A172 (cell line): ENCODE data around the gene CNPPD1. TPM values are rescaled to one million over a fixed set of nuclear protein-coding genes. Genes with fewer than 3 reads are reported as not detected.
"Not testable (repeated sequence)": the region's sequence is repeated elsewhere in the genome, so short reads cannot be mapped to it uniquely, and the experiment has no call there.

Source experiments
- DNase-seq: peaks from one replicate; pipeline ENCODE4 v3.0.0-alpha.2; 2015; ENCODE audit warnings: low spot score
- total RNA-seq: library from RNA; depleted of rRNA; stranded (reverse); fragments of >200 nt; shearing (Covaris generic); gene quantifications from 2 replicates; pipeline ENCODE4 v1.2.3, GENCODE V29; 2014

The CNPPD1 gene
- total RNA-seq, 1 experiment from 2014 or later: 36.7 TPM

DNA sequence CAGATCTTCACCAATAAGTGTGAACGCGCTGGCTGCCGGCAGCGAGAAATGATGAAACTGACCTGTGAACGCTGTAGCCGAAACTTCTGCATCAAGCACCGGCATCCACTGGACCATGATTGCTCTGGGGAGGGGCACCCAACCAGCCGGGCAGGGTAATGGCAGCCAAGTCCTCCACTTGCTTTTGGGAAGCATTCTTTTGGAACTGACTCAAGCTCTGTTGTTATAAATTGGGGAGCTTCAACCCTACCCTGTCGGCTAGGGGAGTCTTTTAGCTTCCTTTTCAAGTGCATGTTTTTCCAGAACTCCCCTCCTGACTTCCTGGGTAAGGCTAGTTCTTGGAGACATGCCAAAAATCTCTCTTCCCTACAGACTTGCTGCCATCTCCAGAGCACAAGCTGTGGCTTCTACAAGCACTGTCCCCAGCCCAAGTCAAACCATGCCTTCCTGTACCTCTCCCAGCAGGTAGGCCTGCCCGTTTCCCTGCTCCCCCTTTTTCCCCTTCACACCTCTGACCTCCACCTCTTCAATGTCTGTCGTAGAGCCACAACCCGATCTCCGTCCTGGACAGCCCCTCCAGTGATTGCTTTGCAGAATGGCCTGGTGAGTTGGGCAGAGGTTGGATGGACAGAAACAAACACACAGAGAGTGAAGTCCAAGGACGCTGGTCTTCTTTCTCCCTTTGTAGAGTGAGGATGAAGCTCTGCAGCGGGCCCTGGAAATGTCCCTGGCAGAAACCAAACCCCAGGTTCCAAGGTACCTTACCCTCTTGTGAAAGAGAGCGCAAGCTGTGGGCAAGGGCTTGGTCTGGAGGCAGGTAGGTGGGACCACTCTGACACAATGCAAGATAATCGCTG lies 31.4 kb upstream of the CNPPD1 start:
- DNase-seq: peak; percentile 54

GRCh38 chr2:219207134-219207883 lies 30.6 kb upstream of the CNPPD1 start:
- DNase-seq: no peak

DNA sequence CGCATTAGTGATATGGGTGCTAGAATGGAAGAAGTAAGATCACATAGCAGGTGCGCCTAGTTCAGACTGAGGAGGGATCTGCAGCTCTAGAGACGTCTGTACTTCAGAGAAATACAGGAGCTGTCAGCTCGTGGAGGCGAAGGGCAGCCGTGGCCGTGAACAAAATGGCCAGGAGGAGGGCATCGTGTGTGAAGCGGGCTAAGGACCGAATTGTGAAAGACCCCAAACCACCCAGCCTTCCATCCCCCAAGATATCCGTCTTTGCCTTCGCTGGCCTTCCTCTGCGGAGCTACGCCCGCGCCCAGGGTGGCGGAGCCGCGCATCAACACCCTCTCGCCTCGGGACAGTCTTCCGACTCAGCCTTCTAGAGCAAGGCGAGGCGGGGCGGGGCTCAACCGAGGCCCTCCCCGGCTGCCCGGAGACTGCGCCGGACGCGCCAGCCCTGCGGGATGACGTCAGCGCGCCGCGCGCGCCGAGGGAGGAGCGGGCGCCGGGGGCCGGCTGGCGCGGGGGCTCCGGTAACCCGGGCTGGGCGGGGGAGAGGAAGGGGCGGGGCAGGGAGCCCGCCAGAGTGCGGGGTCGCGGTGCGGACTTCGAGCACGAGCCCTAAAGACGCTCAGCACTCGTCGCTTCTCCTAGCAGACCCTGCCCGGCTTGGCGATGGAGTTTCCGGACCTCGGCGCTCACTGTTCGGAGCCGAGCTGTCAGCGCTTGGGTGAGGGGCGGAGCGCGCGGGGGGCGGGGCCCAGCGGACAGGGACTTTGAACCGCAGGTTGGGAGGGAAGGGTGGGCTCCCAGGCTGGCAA lies 29.8 kb upstream of the CNPPD1 start, which contains the start of gene ZFAND2B:
Gene ZFAND2B (plus strand): TSS at position 455 of the 806 bp plus-strand sequence. CDS start 206 bp downstream, at position 661.
- peak; percentile 86 for DNase-seq

GRCh38 chr2:219205981-219206327 lies 29.2 kb upstream of the CNPPD1 start:
- no peak for DNase-seq

DNA sequence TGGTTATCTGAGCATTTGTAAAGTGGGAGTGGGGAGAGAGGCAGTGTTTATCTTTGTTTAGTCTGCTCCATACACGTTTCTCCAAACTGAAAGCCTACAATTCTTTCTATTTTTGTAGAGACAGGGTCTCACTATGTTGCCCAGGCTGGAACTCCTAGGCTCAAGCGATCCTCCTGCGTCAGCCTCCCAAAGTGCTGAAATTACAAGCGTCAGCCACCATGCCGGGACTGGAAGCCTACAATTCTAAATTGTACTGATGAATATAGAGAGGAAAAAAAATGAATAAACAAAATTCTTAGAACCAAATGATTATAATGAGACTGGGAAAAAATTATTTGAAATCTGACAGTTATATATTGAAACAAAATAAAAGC lies 28.4 kb upstream of the CNPPD1 start:
- no peak for DNase-seq

DNA sequence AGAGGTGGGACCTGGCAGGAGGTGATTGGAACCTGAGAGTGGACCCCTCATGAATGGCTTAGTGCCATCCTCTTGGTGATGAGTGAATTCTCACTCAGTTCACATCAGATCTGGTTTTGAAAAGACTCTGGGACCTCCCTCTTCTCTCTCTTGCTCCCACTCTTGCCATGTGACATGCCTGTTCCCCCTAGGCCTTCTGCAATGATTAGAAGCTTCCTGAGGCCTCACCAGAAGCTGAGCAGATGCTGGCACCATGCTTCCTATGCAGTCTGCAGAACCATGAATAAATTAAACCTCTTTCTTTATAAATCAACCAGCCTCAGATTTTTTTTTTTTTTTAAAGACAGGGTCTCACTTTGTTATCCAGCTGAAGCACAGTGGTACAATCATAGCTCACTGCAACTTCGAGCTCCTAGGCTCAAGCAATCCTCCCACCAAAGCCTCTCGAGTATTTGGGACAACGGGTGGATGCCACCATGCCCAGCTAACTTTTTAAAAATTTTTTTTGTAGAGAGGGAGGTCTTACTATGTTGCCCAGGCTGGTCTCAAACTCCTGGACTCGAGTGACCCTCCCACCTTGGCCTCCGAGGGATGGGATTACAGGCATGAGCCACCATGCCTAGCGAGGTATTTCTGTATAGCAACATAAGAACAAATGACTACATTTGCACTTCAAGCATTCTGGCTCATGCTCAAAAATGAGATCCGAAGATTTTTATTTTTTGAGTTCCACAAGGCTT lies 27.9 kb upstream of the CNPPD1 start:
- no peak for DNase-seq

GRCh38 chr2:219201331-219201730 lies 24.6 kb upstream of the CNPPD1 start:
- DNase-seq: not testable (repeated sequence)

GRCh38 chr2:219200502-219201326 lies 24.0 kb upstream of the CNPPD1 start:
- peak; percentile 44 for DNase-seq

GRCh38 chr2:219199470-219200211 lies 22.9 kb upstream of the CNPPD1 start:
- DNase-seq: no peak

DNA sequence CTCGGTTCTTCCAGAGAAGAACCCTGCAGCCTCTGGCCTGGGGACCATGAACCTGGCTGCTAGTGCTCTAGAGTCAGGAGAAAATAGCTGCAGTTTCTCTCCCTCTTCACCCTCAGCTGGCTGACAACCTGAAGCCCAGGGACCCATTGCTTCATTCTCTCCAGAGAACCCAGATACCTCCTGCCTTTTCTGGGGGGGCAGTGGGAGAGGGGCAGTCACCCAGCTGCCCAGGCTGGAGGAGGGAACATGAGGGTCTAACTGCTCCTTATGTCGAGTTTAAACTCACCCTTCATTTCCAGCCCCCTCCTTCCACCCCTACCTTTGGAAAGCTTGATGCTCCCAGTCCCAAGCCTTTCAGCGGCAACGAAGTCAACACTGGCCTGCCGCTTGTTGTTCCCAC lies 22.2 kb upstream of the CNPPD1 start:
- DNase-seq: no peak

- DNase-seq: no peak
Measured at GRCh38 chr2:219197388-219197787, 20.7 kb upstream of the CNPPD1 start.

- DNase-seq: no peak
Measured at GRCh38 chr2:219186754-219187456, 10.2 kb upstream of the CNPPD1 start.

GRCh38 chr2:219184121-219184520 lies 7.4 kb upstream of the CNPPD1 start:
- no peak for DNase-seq

GRCh38 chr2:219183151-219183772 lies 6.5 kb upstream of the CNPPD1 start:
- no peak for DNase-seq

DNA sequence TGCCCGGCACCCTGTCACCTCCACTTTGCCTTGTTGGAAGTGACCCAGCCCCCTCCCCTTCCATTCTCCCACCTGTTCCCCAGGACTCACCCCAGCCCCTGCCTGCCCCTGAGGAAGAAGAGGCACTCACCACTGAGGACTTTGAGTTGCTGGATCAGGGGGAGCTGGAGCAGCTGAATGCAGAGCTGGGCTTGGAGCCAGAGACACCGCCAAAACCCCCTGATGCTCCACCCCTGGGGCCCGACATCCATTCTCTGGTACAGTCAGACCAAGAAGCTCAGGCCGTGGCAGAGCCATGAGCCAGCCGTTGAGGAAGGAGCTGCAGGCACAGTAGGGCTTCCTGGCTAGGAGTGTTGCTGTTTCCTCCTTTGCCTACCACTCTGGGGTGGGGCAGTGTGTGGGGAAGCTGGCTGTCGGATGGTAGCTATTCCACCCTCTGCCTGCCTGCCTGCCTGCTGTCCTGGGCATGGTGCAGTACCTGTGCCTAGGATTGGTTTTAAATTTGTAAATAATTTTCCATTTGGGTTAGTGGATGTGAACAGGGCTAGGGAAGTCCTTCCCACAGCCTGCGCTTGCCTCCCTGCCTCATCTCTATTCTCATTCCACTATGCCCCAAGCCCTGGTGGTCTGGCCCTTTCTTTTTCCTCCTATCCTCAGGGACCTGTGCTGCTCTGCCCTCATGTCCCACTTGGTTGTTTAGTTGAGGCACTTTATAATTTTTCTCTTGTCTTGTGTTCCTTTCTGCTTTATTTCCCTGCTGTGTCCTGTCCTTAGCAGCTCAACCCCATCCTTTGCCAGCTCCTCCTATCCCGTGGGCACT lies 5.8 kb upstream of the CNPPD1 start:
- DNase-seq: no peak

- DNase-seq: no peak
Measured at GRCh38 chr2:219181531-219181930, 4.8 kb upstream of the CNPPD1 start.

DNA sequence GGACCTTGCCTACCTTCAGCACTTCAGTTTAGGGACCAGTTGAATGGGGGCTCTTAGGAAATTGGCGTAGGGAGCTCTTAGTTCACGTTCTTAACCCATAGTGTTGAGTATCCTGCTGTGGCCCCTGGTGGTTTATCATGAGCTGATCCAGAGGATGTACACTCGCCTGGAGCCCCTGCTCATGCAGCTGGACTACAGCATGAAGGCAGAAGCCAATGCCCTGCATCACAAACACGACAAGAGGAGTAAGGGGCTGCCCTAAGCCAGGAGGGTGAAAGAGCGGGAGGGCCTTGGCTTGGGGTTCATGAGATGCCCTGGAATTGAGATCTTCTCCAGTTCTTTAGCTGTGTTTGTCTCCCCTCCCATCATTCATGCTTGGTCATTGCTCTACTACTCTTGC lies 4.2 kb upstream of the CNPPD1 start:
- DNase-seq: no peak
